Measurements from ENCODE around the gene CRB2.

The CRB2 gene

GRCh38 chr9:123355761-123356431 lies at the start of gene CRB2:
Gene CRB2, plus strand, starts transcription at chr9:123356197. Its CDS starts 64 bp downstream, at chr9:123356261.
- peak in 39 of 56 donors; percentile 12 to 83 (median 46) for DNase-seq

- no peak for DNase-seq
Observed at GRCh38 chr9:123309611-123310010, 46.4 kb upstream of the CRB2 start.

- DNase-seq, result no peak
Observed at GRCh38 chr9:123310551-123311249, 45.3 kb upstream of the CRB2 start.

- DNase-seq, result no peak
Observed at GRCh38 chr9:123311250-123311752, 44.7 kb upstream of the CRB2 start.

- no peak for DNase-seq
Observed at GRCh38 chr9:123312306-123312877, 43.6 kb upstream of the CRB2 start.

GRCh38 chr9:123314617-123315016 lies 41.4 kb upstream of the CRB2 start:
- DNase-seq, result no peak

- no peak for DNase-seq
Observed at GRCh38 chr9:123315635-123316034, 40.4 kb upstream of the CRB2 start.

GRCh38 chr9:123316053-123316718 lies 39.8 kb upstream of the CRB2 start:
- peak in 2 of 56 donors; percentile 6 to 11 for DNase-seq

- DNase-seq, result peak in 7 of 56 donors; percentile 5 to 33 (median 12)
Observed at GRCh38 chr9:123318202-123318601, 37.8 kb upstream of the CRB2 start.

- DNase-seq, result peak in 24 of 56 donors; percentile 9 to 65 (median 32)
Observed at GRCh38 chr9:123318961-123319421, 37.0 kb upstream of the CRB2 start.

GRCh38 chr9:123319541-123320339 lies 36.3 kb upstream of the CRB2 start:
- DNase-seq, result no peak

GRCh38 chr9:123320814-123321213 lies 35.2 kb upstream of the CRB2 start:
- no peak for DNase-seq

GRCh38 chr9:123321616-123322272 lies 34.3 kb upstream of the CRB2 start:
- no peak for DNase-seq

- DNase-seq, result no peak
Observed at GRCh38 chr9:123322273-123323195, 33.5 kb upstream of the CRB2 start.

GRCh38 chr9:123323196-123324013 lies 32.6 kb upstream of the CRB2 start:
- DNase-seq, result no peak

GRCh38 chr9:123324767-123325183 lies 31.2 kb upstream of the CRB2 start:
- no peak for DNase-seq

- DNase-seq, result no peak
Observed at GRCh38 chr9:123326187-123326586, 29.8 kb upstream of the CRB2 start.

- peak in 12 of 56 donors; percentile 7 to 37 (median 18) for DNase-seq
Observed at GRCh38 chr9:123326662-123327093, 29.3 kb upstream of the CRB2 start.

Data from nucleus accumbens (tissue), 56 donors.